SK-N-SH treated with all-trans-retinoic acid at 6 μM for 48 hours (cell line): ENCODE data around the gene HPS3.

Experiments used
- CREB5 ChIP-seq: fragments of 250-450 bp; sonication (Bioruptor Pico); IDR thresholded peaks from 2 replicates; pipeline ENCODE4 v1.5.1; 2020; ENCODE audit warnings: low read depth, mild to moderate bottlenecking, moderate library complexity
- ESRRG ChIP-seq: fragments of 250-450 bp; sonication (Bioruptor Pico); IDR thresholded peaks from 2 replicates; pipeline ENCODE4 v1.6.1; 2021; ENCODE audit warnings: mild to moderate bottlenecking
- GLIS3 ChIP-seq: fragments of 250-450 bp; sonication (Bioruptor Pico); IDR thresholded peaks from 2 replicates; pipeline ENCODE4 v1.5.0; 2020; ENCODE audit warnings: mild to moderate bottlenecking, moderate library complexity
- SNAI2 ChIP-seq: fragments of 250-450 bp; sonication (Bioruptor Pico); IDR thresholded peaks from 2 replicates; pipeline ENCODE4 v1.5.0; 2020; ENCODE audit warnings: mild to moderate bottlenecking, moderate library complexity
- ZNF8 ChIP-seq: fragments of 450-650 bp; formaldehyde crosslinking; IDR thresholded peaks from 2 replicates; pipeline ENCODE4 v1.5.0; 2020; ENCODE audit warnings: mild to moderate bottlenecking, moderate library complexity
- TF ChIP-seq, protein P1 (sequence below): fragments of 250-450 bp; sonication (Bioruptor Pico); IDR thresholded peaks from 2 replicates; pipeline ENCODE4 v1.5.1; 2021; ENCODE audit warnings: mild to moderate bottlenecking, moderate library complexity

DNA sequence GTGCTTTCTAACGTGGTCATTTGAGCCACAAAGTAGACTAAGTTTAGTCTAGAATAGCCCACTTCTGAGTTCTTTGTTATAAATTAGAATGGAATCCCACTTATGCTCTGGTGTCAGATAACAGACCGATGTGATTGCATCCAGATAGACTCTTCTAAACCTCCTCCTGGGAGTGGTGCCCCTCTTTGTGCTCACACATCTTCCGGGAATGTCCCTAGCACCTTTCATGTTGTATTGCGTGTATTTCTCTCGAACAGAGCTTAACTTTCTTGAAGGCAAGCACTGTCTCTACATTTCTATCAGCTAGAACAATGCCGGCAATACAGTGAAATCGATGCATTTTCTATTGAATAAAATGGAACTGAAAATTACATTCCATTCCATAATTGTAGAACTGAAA lies 69.2 kb downstream of the HPS3 start:
- TF ChIP-seq ZNF8 (CRISPR knock-in tag) (no peak), SNAI2 (CRISPR knock-in tag) (no peak), ESRRG (CRISPR knock-in tag) (no peak), GLIS3 (CRISPR knock-in tag) (no peak), CREB5 (CRISPR knock-in tag) (no peak)
- TF ChIP-seq, protein P1, sequence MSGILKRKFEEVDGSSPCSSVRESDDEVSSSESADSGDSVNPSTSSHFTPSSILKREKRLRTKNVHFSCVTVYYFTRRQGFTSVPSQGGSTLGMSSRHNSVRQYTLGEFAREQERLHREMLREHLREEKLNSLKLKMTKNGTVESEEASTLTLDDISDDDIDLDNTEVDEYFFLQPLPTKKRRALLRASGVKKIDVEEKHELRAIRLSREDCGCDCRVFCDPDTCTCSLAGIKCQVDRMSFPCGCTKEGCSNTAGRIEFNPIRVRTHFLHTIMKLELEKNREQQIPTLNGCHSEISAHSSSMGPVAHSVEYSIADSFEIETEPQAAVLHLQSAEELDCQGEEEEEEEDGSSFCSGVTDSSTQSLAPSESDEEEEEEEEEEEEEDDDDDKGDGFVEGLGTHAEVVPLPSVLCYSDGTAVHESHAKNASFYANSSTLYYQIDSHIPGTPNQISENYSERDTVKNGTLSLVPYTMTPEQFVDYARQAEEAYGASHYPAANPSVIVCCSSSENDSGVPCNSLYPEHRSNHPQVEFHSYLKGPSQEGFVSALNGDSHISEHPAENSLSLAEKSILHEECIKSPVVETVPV (CRISPR knock-in tag): no peak
